Measurements from ENCODE around the gene SFSWAP. TPM values are rescaled to one million over a fixed set of nuclear protein-coding genes. Genes with fewer than 3 reads are reported as not detected.
A peak's percentile ranks its signal among the peaks of the same experiment; 100 is the strongest.

The SFSWAP gene
- total RNA-seq, 1 donor from 2014 or later, result 21.9 TPM

DNA sequence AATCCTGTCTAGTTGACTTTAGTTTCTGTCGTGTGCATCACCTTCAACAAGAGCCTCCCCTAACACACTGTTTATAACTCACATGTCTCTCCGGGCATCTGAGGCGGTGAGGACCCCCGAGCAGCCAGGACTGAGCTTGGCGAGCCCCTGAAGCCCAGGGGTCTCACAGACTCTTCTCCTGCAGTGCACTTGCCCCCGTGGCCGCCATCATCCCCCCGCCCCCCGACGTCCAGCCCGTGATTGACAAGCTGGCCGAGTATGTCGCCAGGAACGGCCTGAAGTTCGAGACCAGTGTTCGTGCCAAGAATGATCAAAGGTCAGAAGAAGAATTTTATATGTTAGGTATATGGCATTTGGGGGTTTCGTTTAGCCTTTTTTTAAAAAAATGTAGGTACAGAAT, 43.3 kb downstream of the SFSWAP start:
- Histone ChIP-seq H3K27ac (replicated peaks) (no peak overlapping the region), H3K36me3 (peaks cover 84% of the 10 kb centered on the region), H3K27me3 (ENCODE audit: low read depth) (no peaks in the 10 kb centered on the region), H3K4me3 (no peak overlapping the region), H3K9me3 (replicated peaks) (no peaks in the 10 kb centered on the region), H3K4me1 (peaks cover 13% of the 10 kb centered on the region)
- TF ChIP-seq, protein P1, sequence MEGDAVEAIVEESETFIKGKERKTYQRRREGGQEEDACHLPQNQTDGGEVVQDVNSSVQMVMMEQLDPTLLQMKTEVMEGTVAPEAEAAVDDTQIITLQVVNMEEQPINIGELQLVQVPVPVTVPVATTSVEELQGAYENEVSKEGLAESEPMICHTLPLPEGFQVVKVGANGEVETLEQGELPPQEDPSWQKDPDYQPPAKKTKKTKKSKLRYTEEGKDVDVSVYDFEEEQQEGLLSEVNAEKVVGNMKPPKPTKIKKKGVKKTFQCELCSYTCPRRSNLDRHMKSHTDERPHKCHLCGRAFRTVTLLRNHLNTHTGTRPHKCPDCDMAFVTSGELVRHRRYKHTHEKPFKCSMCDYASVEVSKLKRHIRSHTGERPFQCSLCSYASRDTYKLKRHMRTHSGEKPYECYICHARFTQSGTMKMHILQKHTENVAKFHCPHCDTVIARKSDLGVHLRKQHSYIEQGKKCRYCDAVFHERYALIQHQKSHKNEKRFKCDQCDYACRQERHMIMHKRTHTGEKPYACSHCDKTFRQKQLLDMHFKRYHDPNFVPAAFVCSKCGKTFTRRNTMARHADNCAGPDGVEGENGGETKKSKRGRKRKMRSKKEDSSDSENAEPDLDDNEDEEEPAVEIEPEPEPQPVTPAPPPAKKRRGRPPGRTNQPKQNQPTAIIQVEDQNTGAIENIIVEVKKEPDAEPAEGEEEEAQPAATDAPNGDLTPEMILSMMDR (IDR thresholded peaks at IDR 0.05; ENCODE audit: borderline replicate concordance), result no peak
- DNase-seq, result no peak
- intact Hi-C loops (cut with micrococcal nuclease), result no loop called here

DNA sequence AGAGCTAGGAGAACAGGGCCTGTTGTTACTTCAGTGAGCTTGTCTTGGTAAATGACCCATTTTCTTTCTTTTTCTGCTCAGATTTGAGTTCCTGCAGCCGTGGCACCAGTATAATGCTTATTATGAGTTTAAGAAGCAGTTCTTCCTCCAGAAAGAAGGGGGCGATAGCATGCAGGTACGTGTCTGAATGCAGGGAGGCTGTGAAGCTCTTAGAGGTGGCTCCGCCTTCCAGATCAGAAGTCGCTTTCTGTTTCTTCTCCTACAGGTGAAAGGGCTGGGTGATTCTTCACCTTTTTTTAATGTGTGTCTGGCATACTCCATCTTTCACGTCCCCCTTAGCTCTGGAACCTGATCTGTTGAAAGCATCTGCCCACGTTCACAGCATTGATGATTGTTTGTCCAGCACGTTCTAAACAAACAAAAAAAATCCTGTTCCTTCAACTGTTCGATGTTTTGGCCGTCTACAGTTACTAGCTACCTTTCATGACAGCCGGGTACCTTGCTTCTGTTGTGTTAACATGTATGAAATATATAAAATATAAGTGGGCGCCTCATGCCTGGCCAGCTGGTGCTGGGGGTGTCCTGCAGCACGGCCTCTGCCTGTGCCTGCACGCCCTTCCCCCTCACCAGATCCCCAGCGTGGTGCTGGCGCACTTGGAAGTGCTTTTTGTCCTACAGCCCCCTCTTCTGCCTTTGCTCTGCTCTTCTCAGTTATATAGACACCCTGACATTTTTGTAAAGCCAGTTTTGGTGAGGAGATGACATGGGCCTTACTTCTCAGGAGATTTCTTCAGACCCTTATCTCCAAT, 44.6 kb downstream of the SFSWAP start:
- DNase-seq, result no peak

DNA sequence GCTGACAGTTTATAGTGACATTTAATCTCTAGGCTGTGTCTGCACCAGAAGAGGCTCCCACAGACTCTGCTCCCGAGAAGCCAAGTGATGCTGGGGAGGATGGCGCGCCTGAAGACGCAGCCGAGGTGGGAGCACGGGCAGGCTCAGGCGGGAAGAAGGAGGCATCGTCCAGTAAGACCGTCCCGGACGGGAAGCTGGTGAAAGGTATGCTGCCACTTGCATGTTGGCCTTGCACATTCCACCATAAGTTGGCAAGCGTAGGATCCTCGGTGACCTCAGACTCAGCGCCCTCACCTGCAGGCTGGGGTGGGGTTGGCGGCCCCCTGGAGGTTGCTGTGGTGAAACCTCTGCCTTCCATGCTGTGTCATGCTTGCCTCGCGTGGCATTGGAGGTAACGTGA, 45.6 kb downstream of the SFSWAP start:
- Histone ChIP-seq H3K36me3 (peaks cover 91% of the 10 kb centered on the region), H3K4me1 (peaks cover 13% of the 10 kb centered on the region), H3K27ac (replicated peaks) (no peak overlapping the region), H3K27me3 (ENCODE audit: low read depth) (no peaks in the 10 kb centered on the region), H3K4me3 (no peak overlapping the region), H3K9me3 (replicated peaks) (no peaks in the 10 kb centered on the region)
- intact Hi-C loops (cut with micrococcal nuclease), result no loop called here
- no peak for DNase-seq
- TF ChIP-seq, protein P1 (IDR thresholded peaks at IDR 0.05; ENCODE audit: borderline replicate concordance), result no peak

More for the DNA sequence above, 44.6 kb downstream of the SFSWAP start:
- Histone ChIP-seq H3K9me3 (replicated peaks) (no peaks in the 10 kb centered on the region), H3K36me3 (peaks cover 91% of the 10 kb centered on the region), H3K27me3 (ENCODE audit: low read depth) (no peaks in the 10 kb centered on the region), H3K4me1 (peaks cover 13% of the 10 kb centered on the region), H3K4me3 (no peak overlapping the region), H3K27ac (replicated peaks) (no peak overlapping the region)
- intact Hi-C loops (cut with micrococcal nuclease), result no loop called here
- TF ChIP-seq, protein P1 (IDR thresholded peaks at IDR 0.05; ENCODE audit: borderline replicate concordance), result peak; percentile 33

DNA sequence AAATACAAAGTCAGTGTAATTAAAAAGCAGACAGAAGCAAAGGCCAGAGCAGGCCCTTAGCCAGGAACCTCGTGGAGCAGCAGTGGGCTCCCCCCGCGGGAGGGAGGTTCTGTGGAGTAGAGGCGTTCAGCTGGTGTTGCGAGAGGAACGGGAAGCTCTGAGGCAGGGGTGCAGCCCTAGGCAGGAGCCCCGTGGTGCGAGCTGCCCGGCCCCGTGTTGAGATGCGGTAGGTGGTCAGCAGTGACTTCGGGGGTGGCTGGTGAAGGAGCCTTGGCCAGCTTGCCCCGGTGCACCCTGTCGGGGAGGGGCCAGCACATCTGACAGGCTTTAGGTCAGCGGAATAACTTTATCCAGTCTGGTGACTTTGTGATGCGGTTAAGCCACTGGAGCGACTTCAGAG, 46.2 kb downstream of the SFSWAP start:
- H3K9me3 ChIP-seq (replicated peaks), result no peaks in the 10 kb centered on the region
- H3K27ac ChIP-seq (replicated peaks), result peak overlapping the region; percentile 46
- intact Hi-C loops (cut with micrococcal nuclease), result no loop called here
- no peak overlapping the region for H3K4me3 ChIP-seq
- peaks cover 95% of the 10 kb centered on the region for H3K36me3 ChIP-seq
- H3K27me3 ChIP-seq (ENCODE audit: low read depth), result no peaks in the 10 kb centered on the region
- TF ChIP-seq, protein P1 (IDR thresholded peaks at IDR 0.05; ENCODE audit: borderline replicate concordance), result no peak
- no peak for DNase-seq
- peaks cover 13% of the 10 kb centered on the region for H3K4me1 ChIP-seq

DNA sequence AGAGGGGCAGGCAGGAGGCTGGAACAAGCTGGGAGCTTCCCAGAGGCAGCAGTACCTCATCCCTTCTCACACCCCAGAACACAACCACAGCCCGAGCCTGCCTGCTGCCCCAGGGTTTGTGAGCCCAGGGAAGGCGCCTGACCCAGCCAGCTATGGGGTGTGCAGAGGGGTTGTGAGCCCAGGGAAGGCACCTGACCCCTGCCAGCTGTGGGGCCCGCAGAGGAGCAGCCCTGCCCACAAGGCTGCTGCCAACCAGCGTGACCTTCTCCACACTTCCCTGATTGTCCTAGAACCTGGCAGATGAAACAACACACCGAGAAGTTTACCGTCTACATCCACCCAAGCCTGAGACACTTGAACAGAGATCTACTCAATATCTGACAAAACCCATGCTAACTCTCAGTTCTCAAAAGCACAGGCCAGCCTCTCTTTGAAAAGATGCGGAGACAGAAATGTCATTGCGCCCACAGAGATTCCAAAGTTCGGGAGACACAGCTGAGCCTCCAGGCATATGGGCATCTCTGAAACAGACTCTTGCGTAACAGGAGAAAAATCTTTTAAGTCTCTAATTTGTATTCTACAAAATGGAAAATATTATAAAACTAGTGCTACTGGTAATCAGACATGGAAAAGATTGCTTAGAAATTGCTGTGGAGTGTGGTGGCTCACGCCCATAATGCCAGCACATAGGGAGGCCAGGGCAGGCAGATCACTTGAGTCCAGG, 47.3 kb downstream of the SFSWAP start:
- peaks cover 13% of the 10 kb centered on the region for H3K4me1 ChIP-seq
- H3K36me3 ChIP-seq, result peaks cover 94% of the 10 kb centered on the region
- H3K27ac ChIP-seq (replicated peaks), result peak overlapping the region; percentile 46
- no peaks in the 10 kb centered on the region for H3K9me3 ChIP-seq (replicated peaks)
- no peak overlapping the region for H3K4me3 ChIP-seq
- intact Hi-C loops (cut with micrococcal nuclease), result no loop called here
- no peaks in the 10 kb centered on the region for H3K27me3 ChIP-seq (ENCODE audit: low read depth)
- peak; percentile 43 for DNase-seq
- TF ChIP-seq, protein P1 (IDR thresholded peaks at IDR 0.05; ENCODE audit: borderline replicate concordance), result no peak
